Stimulated activated CD8-positive, alpha-beta memory T cell treated with anti-CD3 and anti-CD28 coated beads, Interleukin-15, amount 100 ng/mL, for 1 hour (primary cell): ENCODE measurements around the gene ST3GAL4.

Source experiments
- DNase-seq: peaks from one replicate; pipeline ENCODE4 v3.0.0-alpha.2; 2020; ENCODE audit warnings: low read depth

Gene ST3GAL4

DNA sequence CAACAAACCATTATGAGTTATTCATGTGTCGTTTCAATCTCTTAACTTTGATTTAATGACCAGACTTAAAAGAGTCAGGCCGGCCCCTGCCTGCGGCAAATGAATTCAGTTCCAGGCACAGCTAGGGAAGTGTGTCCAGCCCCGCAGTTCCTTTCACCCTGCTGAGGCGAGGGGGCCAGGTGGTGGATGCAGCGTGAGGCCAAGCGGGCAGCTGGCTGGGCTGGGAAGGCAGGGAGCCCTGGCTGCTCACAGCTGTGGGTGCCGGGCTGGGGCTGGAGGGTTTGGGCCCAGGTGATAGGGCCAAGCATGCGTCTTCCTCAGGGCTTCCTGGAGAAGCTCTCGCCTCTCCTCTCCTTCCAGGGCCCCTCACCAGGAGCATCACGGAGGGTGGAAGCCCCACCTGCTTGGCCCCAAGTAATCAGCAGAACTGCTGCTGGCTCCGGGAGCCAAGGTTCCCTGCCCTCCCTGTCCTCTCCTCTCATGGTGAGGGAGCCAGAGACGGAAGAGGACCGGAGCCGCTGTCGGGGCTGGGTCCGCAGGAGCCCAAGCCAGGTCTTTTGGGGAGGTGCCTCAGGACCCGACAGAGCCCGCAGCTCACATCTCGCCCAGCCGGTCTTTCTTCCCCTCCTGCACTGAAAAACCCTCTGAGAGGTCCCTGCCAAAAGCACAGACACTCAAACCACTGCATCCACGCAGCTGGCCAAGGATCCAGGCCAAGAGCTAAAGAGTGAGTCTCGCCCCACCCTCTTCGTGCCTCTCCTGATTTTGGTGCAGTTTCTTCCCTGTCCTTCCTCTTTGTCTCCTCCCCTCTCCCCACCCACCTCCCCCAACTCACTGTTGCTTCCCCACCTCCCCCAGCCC, 97.0 kb downstream of the ST3GAL4 start:
- DNase-seq = no peak

DNA sequence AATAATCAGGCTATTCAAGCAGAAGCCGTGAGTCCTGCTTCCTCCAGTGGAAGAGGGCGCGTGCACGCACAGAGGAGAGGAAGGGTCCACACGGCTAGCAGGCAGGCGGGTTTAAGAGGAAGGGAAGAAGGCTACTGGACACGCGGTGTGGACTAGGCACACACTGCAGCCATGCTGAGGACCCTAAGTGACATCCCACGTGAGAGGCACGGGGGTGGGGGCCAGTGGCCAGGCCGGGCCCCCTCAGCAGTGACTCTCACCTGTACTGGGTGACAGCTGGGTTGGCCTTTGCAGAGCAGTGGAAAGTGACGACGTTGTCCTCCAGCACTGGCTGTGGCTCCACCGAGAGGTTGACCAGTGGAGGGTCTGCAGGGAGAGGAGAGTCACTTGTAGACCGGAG, 100.6 kb downstream of the ST3GAL4 start:
- no peak for DNase-seq

DNA sequence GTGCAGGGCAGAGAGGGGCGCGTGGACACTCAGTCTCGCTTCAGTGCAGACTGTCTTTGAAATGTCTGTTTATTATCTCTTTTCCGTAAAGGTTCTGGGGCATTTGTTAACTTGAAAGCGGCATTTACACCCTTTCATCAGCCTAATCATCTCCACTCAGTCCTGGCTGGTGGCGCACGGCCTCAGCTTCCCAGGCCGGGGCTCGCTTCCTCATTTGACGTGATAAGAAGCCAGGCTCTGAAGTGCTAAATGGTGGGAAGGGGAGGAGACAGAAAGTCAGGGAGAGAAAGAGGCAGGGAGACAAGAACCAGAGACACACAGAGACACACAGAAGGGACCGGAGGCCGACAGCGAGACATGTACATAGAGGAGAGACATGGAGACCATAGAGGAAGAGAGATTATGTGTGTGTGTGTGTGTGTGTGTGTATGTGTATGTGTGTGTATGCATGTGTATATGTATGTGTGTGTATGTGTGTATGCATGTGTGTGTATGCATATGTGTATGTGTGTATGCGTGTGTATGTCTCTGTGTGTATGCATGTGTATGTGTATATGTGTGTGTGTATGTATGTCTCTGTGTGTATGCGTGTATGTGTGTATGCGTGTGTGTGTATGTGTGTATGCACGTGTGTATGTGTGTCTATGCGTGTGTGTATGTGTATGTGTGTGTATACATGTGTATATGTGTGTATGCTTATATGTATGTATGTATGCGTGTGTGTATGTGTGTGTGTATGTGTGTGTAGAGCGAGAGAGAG, 101.5 kb downstream of the ST3GAL4 start:
- no peak for DNase-seq

DNA sequence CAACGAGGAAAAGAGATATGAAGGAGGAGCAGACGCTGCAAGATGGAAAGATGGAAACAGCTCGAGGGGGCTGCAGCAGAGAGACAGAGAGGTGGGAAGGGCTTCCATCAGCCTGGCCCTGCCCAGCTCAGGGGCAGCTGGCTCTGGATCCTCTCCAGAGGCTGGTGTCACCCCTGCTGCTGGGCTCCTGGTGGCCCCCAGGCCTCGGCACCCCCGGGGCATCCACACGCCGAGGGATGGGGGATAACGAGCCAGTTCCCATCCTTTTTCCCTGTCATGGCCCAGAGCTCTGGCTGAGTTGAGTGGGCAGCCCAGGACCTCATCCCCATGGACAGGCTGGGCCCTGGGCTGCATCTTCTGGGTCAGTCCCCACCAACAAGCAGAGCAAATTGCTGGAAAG, 102.3 kb downstream of the ST3GAL4 start:
- no peak for DNase-seq

DNA sequence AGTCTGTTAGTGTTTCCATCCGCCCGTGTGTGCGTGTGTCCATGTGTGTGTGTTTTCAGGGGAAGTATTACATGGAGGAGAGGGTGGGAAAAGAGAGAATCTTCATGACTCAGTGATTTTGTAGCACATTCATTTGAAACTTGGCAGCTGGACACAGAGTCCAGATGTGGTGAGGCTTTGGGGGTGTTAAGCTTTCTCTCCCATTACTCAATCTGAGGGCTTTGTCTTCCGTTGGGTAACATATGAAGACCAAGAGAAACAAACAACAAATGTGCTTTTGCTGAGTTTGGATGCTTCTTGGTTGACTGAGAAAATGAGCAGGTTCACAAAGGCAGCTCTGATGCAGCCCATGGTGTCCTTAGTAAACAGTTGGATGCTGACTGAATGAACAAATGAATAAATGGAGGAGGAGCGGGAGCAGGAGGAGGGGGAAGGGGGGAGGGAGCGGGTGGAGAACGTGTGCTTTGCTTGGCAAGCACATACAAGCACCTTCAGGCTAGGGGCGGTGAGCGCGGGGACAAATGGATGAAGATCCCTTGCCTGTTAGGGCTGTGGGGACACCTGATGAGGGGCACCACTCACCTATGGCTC, 104.3 kb downstream of the ST3GAL4 start:
- no peak for DNase-seq

DNA sequence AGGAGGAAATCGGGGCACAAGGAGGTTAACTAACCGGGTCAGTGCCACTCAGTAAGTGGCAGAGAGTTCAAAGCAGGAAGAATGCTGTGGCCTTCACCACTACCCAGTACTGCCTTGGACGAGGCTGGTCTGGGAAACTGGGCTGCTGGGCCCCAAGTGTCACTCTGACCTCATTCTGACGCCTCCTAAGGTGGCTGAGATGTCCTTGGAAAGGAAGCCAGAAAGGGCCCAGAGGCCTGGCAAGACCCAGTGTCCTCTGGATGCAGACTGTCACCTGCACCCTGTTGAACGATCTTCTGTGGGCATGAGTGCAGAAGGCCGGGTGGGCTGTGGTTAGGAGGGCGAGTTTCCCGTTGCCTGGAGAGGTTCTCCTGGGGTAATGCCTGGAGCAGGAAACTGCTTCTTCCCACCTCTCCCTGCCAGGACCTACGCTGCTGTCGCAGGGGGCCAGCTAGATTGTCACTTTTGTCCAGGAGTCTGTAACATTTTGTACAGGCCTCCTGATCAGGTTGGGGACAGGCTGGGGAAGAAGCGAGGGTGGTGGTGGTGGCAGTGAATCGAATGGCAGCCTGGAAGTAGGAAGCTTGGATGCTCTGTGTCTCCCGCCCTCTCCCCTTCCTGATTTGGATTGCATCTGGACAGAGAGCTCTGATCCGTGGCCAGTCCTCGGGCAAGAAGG, 105.1 kb downstream of the ST3GAL4 start:
- DNase-seq = no peak

DNA sequence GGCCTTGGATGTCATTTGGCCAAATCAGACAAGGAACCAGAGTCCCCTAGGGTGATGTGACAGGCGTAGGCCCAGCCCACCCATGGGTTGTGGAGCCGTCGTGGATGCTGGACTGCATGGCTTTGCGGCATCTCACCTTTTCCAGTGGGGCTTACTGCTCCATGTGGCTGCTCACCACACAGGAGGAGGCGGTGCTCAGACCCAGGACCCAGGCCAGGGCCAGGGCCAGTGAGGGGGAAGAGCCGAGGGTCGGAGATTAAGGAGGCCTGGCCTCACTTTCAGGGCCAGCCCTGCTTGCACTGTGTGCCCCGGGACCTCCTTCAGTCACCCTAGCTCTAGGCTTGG, 105.6 kb downstream of the ST3GAL4 start:
- DNase-seq = no peak

DNA sequence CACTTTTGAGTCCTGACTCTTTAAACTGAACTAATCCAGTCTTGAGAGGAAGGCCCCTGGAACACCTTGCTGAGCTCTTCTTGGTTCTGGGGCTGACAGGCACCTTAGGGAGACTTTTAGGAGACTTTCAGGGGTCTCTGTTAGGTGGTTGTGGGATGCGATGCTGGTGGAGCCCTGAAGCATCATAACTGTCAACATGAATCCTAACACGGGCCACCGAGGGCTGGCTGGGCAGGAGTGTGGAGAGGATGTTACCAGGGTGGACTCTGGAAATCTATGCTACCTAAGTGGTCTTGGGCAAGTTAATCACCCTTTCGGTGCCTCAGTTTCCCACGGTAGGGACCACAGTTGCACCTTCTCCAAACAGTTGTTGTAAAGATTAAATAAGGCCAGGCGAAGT, 106.5 kb downstream of the ST3GAL4 start:
- no peak for DNase-seq

DNA sequence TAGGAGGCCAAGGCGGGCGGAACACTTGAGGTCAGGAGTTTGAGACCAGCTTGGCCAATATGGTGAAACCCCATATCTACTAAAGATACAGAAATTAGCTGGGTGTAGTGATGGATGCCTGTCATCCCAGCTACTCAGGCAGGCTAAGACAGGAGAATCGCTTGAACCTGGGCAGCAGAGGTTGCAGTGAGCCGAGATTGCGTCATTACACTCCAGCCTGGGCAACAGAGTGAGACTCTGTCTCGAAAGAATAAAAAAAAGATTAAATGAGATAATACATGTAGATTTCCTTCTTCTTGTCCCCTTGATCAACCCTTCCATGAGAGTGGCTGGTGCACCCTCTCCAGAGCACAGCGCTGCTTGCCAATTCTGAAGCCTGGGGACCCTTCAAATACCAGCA, 106.9 kb downstream of the ST3GAL4 start:
- DNase-seq = no peak
